Mammary epithelial cell (primary cell): Measurements from ENCODE around the gene SLC7A7.

Experiments used
- CTCF ChIP-seq, 2 donors: IDR thresholded peaks in 1 of 2; conservative IDR thresholded peaks in 1 of 2; 2 replicates each; pipeline ENCODE4 v1.5.1; 2011 to 2012; ENCODE audit warnings: inconsistent platforms in 2 of 2, low read length in 2 of 2, mild to moderate bottlenecking in 2 of 2, control low read depth in 1 of 2, low read depth in 1 of 2; ENCODE audit not compliant: insufficient read depth in 1 of 2; ENCODE audit errors: extremely low read depth in 1 of 2
- EZH2 ChIP-seq: IDR thresholded peaks from 2 replicates; pipeline ENCODE4 v1.6.1; 2012; ENCODE audit warnings: low read length, inconsistent platforms, borderline replicate concordance

GRCh38 chr14:22850944-22851764 lies 35.9 kb upstream of the SLC7A7 start:
- TF ChIP-seq EZH2 (no peak), CTCF (conservative IDR thresholded peaks at IDR 0.05 in 1 of 2, IDR thresholded peaks at IDR 0.05 in 1 of 2; ENCODE audit: extremely low read depth in 1 of 2, insufficient read depth in 1 of 2, low read depth in 1 of 2, low read length in 2 of 2) (no peak)
